Measurements from ENCODE around the gene ADCY6.

DNA sequence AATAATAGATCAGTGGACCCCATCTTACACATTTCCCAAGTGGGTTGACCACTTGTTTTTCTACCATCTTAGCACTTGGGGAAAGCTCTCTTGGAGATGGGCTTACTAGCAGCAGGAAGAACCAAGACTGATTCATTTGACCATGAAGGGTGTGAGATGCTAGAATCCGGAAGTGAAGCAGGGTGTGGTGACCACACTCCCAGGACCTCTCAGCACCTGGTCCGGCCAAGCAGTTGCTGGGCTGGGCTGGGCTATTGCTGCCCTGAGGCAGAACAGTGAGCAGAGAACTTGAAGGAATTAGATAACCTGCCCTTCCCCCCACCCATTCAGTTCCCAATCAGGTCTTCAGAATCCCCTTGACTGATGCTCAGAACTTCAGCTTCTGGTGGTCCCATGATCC lies 24.4 kb downstream of the ADCY6 start:
- TF ChIP-seq, protein P1, sequence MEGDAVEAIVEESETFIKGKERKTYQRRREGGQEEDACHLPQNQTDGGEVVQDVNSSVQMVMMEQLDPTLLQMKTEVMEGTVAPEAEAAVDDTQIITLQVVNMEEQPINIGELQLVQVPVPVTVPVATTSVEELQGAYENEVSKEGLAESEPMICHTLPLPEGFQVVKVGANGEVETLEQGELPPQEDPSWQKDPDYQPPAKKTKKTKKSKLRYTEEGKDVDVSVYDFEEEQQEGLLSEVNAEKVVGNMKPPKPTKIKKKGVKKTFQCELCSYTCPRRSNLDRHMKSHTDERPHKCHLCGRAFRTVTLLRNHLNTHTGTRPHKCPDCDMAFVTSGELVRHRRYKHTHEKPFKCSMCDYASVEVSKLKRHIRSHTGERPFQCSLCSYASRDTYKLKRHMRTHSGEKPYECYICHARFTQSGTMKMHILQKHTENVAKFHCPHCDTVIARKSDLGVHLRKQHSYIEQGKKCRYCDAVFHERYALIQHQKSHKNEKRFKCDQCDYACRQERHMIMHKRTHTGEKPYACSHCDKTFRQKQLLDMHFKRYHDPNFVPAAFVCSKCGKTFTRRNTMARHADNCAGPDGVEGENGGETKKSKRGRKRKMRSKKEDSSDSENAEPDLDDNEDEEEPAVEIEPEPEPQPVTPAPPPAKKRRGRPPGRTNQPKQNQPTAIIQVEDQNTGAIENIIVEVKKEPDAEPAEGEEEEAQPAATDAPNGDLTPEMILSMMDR (IDR thresholded peaks at IDR 0.05; ENCODE audit: extremely low read depth in 1 of 2, insufficient read depth in 1 of 2, low read depth in 1 of 2, low read length in 2 of 2) = no peak
- TF ChIP-seq GATA2 (IDR thresholded peaks at IDR 0.05; ENCODE audit: insufficient read depth, insufficient read length, low read depth, low read length) (no peak), POLR2AphosphoS5 (IDR thresholded peaks at IDR 0.05; ENCODE audit: insufficient read depth, low read depth, low read length) (no peak), EZH2 (IDR thresholded peaks at IDR 0.05; ENCODE audit: borderline replicate concordance, low read depth, low read length, severe bottlenecking) (no peak), POLR2A (IDR thresholded peaks at IDR 0.05; ENCODE audit: low read depth, low read length) (no peak)
- TF ChIP-seq, protein P2, sequence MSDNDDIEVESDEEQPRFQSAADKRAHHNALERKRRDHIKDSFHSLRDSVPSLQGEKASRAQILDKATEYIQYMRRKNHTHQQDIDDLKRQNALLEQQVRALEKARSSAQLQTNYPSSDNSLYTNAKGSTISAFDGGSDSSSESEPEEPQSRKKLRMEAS (IDR thresholded peaks at IDR 0.05; ENCODE audit: insufficient read depth, insufficient read length) = no peak
